GM19328 (cell line): ENCODE results near the gene PCMT1.
A peak's percentile ranks its signal among the peaks of the same experiment; 100 is the strongest.
"Not testable (repeated sequence)": the region's sequence is repeated elsewhere in the genome, so short reads cannot be mapped to it uniquely, and the experiment has no call there.

Experiments
- ATAC-seq: cut with Tn5 transposase; IDR thresholded peaks from one replicate; pipeline ENCODE4 v1.9.1; 2021; ENCODE audit warnings: mild to moderate bottlenecking, moderate library complexity; ENCODE audit not compliant: unreplicated experiment

The PCMT1 gene

GRCh38 chr6:149749082-149749593 lies 403 bp upstream of the PCMT1 start:
- peak; percentile 2 for ATAC-seq

DNA sequence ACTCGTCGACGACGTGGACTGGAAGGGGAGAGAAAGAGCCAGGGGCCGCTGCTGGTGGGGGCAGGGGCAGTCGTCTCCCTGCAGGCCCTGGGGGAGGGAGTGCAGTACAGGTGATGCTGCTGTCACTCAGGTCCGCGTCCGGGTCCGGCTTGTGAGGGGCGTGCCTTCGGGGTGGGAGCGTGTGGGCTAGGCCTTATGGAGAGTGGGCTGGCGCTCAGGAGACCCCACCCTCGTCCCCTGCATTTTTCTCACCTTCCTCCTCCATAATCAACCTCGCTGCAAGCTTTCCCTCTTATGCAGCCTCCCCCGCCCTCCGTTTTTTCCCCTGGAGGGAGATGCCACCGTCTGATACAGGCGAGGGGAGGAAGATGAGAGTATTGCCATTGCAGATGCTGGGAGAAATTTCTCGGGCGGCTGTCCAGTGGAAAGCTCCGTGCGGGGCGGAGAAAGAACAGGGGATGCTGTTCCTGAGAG lies 632 bp downstream of the PCMT1 start:
- ATAC-seq, result peak; percentile 36

DNA sequence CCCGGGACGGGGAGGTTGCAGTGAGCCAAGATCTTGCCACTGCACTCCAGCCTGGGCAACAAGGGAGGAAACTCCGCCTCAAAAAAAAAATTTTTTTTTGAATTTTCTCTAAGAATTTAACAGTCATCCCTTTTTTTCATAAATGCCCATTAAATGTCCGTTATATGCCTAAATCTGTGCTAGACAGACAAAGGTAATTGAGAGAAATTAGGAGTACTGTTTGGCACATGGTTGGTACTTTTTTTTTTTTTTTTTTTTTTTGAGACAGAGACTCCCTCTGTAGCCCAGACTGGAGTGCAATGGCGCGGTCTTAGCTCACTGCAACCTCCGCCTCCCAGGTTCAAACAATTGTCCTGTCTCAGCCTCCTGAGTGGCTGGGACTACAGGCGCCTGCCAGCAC lies 1.7 kb downstream of the PCMT1 start:
- no peak for ATAC-seq

GRCh38 chr6:149751920-149752319 lies 2.4 kb downstream of the PCMT1 start:
- not testable (repeated sequence) for ATAC-seq

DNA sequence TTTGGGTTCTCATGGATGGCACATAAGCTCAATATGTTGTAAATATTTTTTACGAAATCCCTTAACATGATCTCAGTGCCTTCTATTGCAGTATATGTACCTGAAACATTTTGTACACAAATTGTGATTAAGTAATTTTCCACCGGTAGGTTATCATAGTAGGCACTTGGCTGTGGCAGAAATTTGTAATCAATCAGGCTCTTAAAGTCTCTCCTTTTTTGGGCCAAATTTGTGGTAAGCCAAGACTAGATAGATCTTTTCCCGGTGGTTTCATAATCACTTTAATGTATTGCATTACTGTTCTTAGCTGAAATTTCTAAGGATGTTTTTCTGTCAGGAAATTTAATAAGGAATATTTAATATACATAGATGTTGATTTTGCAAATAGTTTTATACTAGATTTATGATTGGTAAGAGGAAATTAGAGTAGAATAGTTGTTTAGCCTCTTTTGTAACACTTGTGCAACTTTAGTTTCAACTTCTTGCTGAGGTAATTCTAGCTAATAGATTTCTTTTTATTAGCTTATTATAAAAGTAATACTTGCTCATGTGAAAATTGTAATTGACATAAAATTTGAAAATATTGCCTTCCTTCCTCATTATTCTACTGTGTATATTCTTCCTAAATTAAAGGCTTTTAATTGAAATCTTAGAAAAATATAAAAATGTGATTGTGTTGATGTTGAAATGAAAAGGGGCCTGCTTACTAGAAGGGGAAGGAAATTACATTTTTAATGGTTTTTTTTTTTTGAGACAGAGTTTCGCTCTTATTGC lies 3.2 kb downstream of the PCMT1 start:
- no peak for ATAC-seq

GRCh38 chr6:149753374-149753637 lies 3.8 kb downstream of the PCMT1 start:
- ATAC-seq, result not testable (repeated sequence)

- no peak for ATAC-seq
Observed at GRCh38 chr6:149754548-149754947, 5.0 kb downstream of the PCMT1 start.

DNA sequence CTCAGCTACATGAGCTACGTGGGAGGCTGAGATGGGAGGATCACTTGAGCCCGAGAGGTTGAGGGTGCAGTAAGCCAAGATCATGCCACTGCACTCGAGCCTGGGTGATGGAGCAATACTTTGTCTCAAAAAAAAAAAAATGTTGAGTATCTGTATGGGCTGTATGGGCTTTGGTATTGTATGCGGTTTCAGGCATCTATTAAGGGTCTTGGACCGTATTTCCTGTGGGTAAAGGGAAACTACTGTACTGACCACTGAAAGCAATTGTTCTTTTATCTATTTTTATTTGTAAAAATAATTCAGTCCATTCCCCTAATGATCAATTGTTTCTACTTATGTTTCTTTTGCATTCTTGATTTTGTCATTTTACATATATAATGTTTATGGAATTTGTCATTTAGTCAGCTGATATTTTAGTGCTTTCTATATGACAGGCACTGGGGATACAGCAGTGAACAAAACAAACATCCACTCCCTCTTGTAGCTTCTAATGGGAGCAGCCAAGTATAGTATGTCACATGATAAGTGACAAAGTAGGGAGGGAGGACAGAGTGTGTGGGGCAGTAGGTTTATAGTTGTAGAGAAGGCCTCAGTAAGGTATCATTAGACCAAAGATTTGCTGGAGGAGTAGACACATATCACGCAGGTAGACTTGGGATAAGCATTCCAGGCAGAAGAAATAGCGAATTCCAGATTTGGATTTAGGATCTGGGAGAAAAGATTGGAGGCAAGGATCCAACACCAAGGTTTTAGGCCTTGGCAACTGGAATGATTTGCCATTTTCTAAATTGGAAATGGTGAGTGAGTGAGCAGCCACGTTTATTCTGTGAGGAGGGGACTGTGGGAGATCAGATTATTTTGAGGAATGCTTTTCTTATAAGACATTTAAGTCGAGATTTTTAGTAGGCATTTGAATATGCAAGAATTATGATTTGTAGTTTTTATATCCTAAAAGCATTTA lies 6.0 kb downstream of the PCMT1 start:
- no peak for ATAC-seq

DNA sequence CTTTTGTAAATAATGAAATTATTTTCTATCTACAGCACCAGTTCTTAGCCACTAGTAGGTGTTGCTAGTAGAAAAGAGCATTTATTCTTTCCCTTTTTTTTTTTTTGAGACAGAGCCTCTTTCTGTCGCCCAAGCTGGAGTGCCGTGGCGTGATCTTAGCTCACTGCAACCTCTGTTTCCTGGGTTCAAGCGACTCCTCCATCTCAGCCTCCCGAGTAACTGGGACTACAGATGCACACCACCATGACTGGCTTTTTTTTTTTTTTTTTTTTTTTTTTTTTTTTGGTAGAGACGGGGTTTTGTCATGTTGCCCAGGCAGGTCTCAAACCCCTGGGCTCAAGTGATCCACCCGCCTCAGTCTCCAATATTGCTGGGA lies 6.7 kb downstream of the PCMT1 start:
- ATAC-seq, result no peak

DNA sequence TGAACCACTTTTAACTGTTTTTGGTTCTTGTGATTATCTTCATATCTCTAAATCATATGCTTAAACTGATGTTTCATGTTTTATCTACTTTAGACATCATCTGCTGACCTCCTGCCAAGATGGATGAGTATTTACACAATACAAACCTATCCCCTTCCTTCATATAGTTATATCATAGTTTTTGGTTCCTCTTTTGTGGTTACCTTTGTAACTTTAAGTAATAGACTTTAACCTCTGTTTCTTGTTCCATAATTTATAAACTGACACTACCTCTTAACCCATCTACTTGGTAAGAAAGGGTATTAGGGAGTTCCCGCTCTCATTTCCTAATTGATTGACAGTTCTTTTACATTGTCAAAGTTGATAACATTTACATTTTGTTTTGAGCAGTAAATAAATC lies 11.9 kb downstream of the PCMT1 start:
- ATAC-seq, result peak; percentile 98

- ATAC-seq, result no peak
Observed at GRCh38 chr6:149763866-149764265, 14.3 kb downstream of the PCMT1 start.

- no peak for ATAC-seq
Observed at GRCh38 chr6:149766156-149766769, 16.7 kb downstream of the PCMT1 start.

DNA sequence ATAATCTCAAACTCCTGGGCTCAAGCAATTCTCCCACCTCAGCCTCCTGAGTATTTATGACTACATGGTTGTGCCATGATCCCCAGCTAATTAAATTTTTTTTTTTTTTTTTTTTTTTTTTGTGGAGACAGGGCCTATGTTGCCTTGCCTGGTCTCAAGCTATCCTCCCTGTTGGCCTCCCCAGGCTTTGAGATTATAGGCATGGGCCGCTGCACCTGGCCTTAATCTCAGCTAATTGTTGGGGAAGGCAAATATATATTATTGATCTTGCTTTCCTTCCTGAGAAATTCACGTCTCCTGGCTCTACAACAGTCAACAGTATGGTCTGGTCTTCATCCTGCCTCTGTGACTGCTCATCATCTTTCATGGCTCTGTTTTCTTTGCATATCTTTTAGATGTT lies 20.1 kb downstream of the PCMT1 start:
- no peak for ATAC-seq

GRCh38 chr6:149771185-149771584 lies 21.6 kb downstream of the PCMT1 start:
- ATAC-seq, result no peak

DNA sequence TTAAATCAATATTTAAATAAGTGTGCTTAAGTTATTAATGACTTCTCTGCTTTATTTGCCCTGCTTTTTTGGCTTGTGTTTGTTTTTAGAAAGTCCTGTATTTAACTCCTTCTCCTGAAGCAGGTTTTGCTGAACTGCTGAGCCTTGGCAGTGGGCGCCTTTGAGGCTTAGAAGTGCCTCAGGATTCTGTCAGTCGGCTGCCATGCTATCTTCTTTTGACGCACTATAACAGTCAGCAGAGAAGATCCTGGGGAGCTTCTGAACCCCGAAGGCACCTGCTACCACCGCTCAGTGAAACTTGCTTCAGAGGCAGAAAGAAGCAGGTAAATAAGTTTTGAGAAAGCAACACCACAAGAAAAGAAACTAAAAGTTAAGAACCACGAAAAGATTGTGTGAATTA lies 22.4 kb downstream of the PCMT1 start:
- ATAC-seq, result no peak

DNA sequence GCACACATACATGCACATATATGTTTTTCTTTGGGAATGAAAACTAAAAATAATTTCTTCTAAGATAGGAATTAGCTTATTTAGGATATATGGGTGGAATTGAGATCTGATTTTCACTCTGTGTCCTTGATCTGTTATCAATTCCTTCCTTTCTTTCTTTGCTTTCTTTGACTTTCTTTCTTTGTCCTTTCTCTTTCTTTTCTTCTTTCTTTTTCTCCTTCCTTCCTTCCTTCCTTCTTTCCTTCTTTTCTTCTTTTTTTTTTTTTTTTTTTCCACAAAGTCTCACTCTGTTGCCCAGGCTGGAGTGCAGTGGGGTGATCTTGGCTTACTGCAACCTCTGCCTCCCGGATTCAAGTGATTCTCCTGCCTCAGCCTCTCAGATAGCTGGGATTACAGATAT lies 28.1 kb downstream of the PCMT1 start:
- no peak for ATAC-seq

- ATAC-seq, result no peak
Observed at GRCh38 chr6:149779644-149779963, 30.1 kb downstream of the PCMT1 start.

DNA sequence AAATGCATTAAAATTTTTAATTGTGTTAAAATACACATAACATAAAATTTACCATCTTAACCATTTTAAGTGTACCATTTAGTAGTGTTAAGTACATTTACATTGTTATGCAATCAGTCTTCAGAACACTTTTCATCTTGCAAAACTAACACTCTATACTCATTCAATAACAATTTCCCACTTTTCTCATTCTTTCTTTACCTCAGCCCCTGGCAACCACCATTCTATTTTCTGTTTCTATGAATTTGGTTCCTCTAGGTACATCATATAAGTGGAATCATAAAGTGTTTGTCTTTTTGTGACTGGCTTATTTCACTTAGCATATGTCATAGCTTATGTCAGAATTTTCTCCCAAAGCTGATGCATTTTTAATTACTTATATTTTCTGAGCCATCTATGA lies 32.2 kb downstream of the PCMT1 start:
- no peak for ATAC-seq

- no peak for ATAC-seq
Observed at GRCh38 chr6:149782337-149782736, 32.8 kb downstream of the PCMT1 start.

DNA sequence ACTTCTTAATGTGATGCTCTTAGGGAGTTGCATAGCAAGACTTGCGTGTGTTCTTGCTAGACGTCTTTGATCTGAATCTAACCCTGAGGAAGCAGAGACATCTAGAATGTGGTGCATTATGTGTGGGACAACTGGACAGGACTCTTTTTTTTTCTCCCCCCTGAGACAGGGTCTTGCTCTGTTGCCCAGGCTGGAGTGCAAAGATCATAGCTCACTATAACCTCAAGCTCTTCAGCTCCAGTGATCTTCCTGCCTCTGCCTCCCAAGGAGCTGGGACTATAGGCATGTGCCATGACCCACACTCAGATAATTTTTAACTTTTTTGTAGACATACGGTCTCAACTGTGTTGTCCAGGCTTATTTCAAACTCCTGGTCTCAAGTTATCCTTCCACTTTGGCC lies 34.0 kb downstream of the PCMT1 start:
- no peak for ATAC-seq

GRCh38 chr6:149806127-149806526 lies 56.6 kb downstream of the PCMT1 start:
- ATAC-seq, result no peak

DNA sequence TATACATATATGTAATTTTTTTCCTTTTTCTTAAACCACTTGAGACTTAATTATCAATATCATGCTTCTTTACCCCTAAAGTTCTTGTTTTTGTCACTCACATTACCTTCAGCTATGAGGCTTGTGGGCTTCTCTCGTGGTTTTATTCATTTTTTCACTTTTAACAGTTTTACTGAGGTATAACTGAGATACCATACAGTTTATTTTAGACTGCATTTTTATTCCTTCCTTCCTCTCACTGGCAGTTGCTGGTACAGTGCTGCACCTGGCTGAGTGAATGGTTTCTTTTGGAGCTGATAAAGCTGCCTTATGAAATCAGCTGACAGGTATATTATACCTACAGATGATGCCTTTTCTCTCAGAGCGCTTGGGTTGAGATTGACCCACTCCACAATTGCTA lies 60.3 kb downstream of the PCMT1 start:
- ATAC-seq, result no peak
